Nephron progenitor cell (in vitro differentiated cells): ENCODE measurements around the gene NXF1.

ENCODE experiments used
- DNase-seq: peaks from one replicate; pipeline ENCODE4 v3.0.0; 2021
- H3K27ac Mint-ChIP-seq: 2 replicates; pipeline ENCODE4 v1.8.0; 2021; ENCODE audit warnings: mild to moderate bottlenecking, moderate library complexity, mixed read lengths
- H3K27me3 Mint-ChIP-seq: 2 replicates; pipeline ENCODE4 v1.8.0; 2021; ENCODE audit warnings: mild to moderate bottlenecking, low read depth, mixed read lengths; ENCODE audit not compliant: poor library complexity
- H3K36me3 Mint-ChIP-seq: 2 replicates; pipeline ENCODE4 v1.8.0; 2021; ENCODE audit warnings: low read depth, mixed read lengths
- H3K4me1 Mint-ChIP-seq: 2 replicates; pipeline ENCODE4 v1.8.0; 2021; ENCODE audit warnings: mixed read lengths
- H3K4me3 Mint-ChIP-seq: 2 replicates; pipeline ENCODE4 v1.8.0; 2021; ENCODE audit warnings: mild to moderate bottlenecking, moderate library complexity, mixed read lengths
- H3K9me3 Mint-ChIP-seq: 2 replicates; pipeline ENCODE4 v1.8.0; 2021; ENCODE audit warnings: mild to moderate bottlenecking, moderate library complexity, mixed read lengths
- TF ChIP-seq, protein P1 (sequence below): fragments of 200-600 bp; sonication (generic); IDR thresholded peaks from 2 replicates; pipeline ENCODE4 v1.5.0; 2021; ENCODE audit warnings: antibody characterized with exemption

The NXF1 gene

DNA sequence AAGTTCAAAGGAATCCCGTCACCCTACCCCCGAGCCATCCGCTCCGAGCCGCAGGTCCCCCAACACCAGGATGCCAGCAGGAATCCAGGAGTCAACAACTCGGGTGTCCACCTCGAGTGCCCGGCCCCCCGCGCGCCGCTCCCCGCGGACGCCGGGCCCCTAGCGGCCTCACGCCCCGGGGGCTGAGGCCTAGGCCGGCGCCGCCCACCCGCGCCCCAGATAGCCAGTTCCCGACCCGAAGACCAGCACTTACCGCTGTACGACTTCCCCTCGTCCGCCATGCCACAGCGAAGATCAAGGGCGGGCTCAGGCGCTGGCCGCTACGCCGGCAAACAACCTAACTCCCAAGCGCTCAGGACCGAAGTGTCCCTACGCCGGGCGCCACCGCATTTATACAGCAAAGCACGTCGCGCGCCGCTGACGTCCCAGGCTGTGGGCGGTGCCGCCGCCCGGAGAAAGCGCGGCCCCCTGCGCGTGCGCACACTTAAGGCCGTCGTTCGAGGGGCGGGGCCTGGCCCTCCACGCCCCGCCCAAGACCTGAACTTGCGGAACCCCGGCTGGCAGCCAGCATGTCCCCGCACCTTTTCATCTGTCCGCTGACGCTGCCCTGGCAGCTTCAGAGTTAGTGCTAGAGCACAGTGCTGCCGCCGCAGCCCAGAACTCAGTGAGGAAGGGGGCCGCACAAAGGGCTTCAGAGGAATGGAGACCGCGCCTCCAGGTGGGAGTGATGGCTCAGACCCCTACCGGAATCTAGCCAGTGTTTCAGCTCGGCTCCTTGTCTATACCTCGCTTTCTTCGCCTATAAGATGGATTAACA, at the start of gene NXF1:
NXF1 (minus strand) TSS at position 365 of the 817 bp plus-strand sequence; CDS start at position 281, 84 bp downstream.
- TF ChIP-seq, protein P1, sequence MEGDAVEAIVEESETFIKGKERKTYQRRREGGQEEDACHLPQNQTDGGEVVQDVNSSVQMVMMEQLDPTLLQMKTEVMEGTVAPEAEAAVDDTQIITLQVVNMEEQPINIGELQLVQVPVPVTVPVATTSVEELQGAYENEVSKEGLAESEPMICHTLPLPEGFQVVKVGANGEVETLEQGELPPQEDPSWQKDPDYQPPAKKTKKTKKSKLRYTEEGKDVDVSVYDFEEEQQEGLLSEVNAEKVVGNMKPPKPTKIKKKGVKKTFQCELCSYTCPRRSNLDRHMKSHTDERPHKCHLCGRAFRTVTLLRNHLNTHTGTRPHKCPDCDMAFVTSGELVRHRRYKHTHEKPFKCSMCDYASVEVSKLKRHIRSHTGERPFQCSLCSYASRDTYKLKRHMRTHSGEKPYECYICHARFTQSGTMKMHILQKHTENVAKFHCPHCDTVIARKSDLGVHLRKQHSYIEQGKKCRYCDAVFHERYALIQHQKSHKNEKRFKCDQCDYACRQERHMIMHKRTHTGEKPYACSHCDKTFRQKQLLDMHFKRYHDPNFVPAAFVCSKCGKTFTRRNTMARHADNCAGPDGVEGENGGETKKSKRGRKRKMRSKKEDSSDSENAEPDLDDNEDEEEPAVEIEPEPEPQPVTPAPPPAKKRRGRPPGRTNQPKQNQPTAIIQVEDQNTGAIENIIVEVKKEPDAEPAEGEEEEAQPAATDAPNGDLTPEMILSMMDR = no peak
- Mint-ChIP-seq H3K27me3 (peaks cover 8% of the 10 kb centered on the region), H3K4me3 (peak within 1 kb of the TSS; percentile 100), H3K9me3 (no peaks in the 10 kb centered on the region), H3K36me3 (peaks cover 34% of the 10 kb centered on the region), H3K4me1 (peaks cover 30% of the 10 kb centered on the region), H3K27ac (peak within 1 kb of the TSS; percentile 100)
- DNase-seq = peak; percentile 98

- no peak for DNase-seq
- H3K4me1 Mint-ChIP-seq = peaks cover 63% of the 10 kb centered on the region
- H3K9me3 Mint-ChIP-seq = no peaks in the 10 kb centered on the region
- peak overlapping the region; percentile 98 for H3K27ac Mint-ChIP-seq
- no peaks in the 10 kb centered on the region for H3K27me3 Mint-ChIP-seq
- peaks cover 42% of the 10 kb centered on the region for H3K36me3 Mint-ChIP-seq
- TF ChIP-seq, protein P1 = no peak
- peak overlapping the region; percentile 100 for H3K4me3 Mint-ChIP-seq
Observed at GRCh38 chr11:62854013-62854824, 49.0 kb upstream of the NXF1 start.

GRCh38 chr11:62853279-62853965, 48.2 kb upstream of the NXF1 start:
- peak overlapping the region; percentile 98 for H3K27ac Mint-ChIP-seq
- peak overlapping the region; percentile 100 for H3K4me3 Mint-ChIP-seq
- peaks cover 40% of the 10 kb centered on the region for H3K36me3 Mint-ChIP-seq
- TF ChIP-seq, protein P1 = no peak
- H3K4me1 Mint-ChIP-seq = peaks cover 55% of the 10 kb centered on the region
- DNase-seq = no peak
- no peaks in the 10 kb centered on the region for H3K27me3 Mint-ChIP-seq
- no peaks in the 10 kb centered on the region for H3K9me3 Mint-ChIP-seq

- Mint-ChIP-seq H3K9me3 (peaks cover 5% of the 10 kb centered on the region), H3K4me1 (peaks cover 47% of the 10 kb centered on the region), H3K36me3 (peaks cover 40% of the 10 kb centered on the region), H3K27me3 (peaks cover 5% of the 10 kb centered on the region), H3K4me3 (peak overlapping the region; percentile 100), H3K27ac (peak overlapping the region; percentile 98)
- TF ChIP-seq, protein P1 = no peak
- no peak for DNase-seq
Observed at GRCh38 chr11:62852523-62853188, 47.4 kb upstream of the NXF1 start.

GRCh38 chr11:62851807-62852522, 46.7 kb upstream of the NXF1 start:
- peak overlapping the region; percentile 96 for H3K27ac Mint-ChIP-seq
- TF ChIP-seq, protein P1 = no peak
- peaks cover 9% of the 10 kb centered on the region for H3K9me3 Mint-ChIP-seq
- H3K27me3 Mint-ChIP-seq = peaks cover 7% of the 10 kb centered on the region
- H3K4me3 Mint-ChIP-seq = peak overlapping the region; percentile 53
- peaks cover 43% of the 10 kb centered on the region for H3K36me3 Mint-ChIP-seq
- no peak for DNase-seq
- peaks cover 41% of the 10 kb centered on the region for H3K4me1 Mint-ChIP-seq
